Keratinocyte (primary cell): Measurements from ENCODE around the gene NDNF.

Experiments
- CTCF ChIP-seq, 3 experiments: IDR thresholded peaks in 1 of 3; conservative IDR thresholded peaks in 1 of 3; optimal IDR thresholded peaks in 1 of 3; 2 replicates in 2 of 3; 3 replicates in 1 of 3; pipeline versions ENCODE3 to v1.5.1; 2011; ENCODE audit warnings: low read length in 3 of 3, mild to moderate bottlenecking in 3 of 3, moderate library complexity in 2 of 3, control low read depth in 1 of 3, inconsistent platforms in 1 of 3; ENCODE audit not compliant: insufficient read depth in 2 of 3; ENCODE audit errors: extremely low read depth in 1 of 3
- EZH2 ChIP-seq: IDR thresholded peaks from one replicate; pipeline ENCODE4 v1.6.1; 2012; ENCODE audit warnings: inconsistent platforms, mild to moderate bottlenecking, low read length, moderate library complexity

- no peak for TF ChIP-seq CTCF (optimal IDR thresholded peaks at IDR 0.05 in 1 of 3, IDR thresholded peaks at IDR 0.05 in 1 of 3, conservative IDR thresholded peaks at IDR 0.05 in 1 of 3; ENCODE audit: extremely low read depth in 1 of 3, insufficient read depth in 2 of 3, low read length in 3 of 3)
- TF ChIP-seq EZH2 = no peak
Measured at GRCh38 chr4:121026034-121026433, 46.3 kb downstream of the NDNF start.
